H1 (cell line): ENCODE results near the gene ATP13A3. TPM values are rescaled to one million over a fixed set of nuclear protein-coding genes. Genes with fewer than 3 reads are reported as not detected.

Experiments used
- CTCF ChIA-PET: fragments of 300-600 bp; sonication (Branson Sonifier 250); formaldehyde crosslinking; loops from one replicate; lab custom pipeline; 2021; ENCODE audit not compliant: partially characterized antibody; lab: Charles Lee
- POLR2A ChIA-PET: fragments of 300-600 bp; sonication (Branson Sonifier 250); formaldehyde crosslinking; loops from one replicate; lab custom pipeline; 2021; ENCODE audit warnings: inconsistent platforms; ENCODE audit not compliant: partially characterized antibody; lab: Charles Lee
- DNase-seq, 2 experiments: peaks; one replicate each; pipeline versions ENCODE4 v3.0.0 to v3.0.0-alpha.2; 2010 to 2022; ENCODE audit warnings: low spot score in 2 of 2, low read depth in 1 of 2, mixed read lengths in 1 of 2
- FAIRE-seq: peaks from 2 replicates; lab custom pipeline; 2011; peaks lifted over from hg19 to GRCh38; lab: Jason Lieb, UNC
- H2AFZ ChIP-seq: 2 replicates; pipeline ENCODE4 v1.8.1; 2012; ENCODE audit warnings: low read length, inconsistent platforms
- H2AK5ac ChIP-seq: 2 replicates; pipeline ENCODE4 v1.6.1; 2013; ENCODE audit warnings: low read depth, low read length
- H2BK120ac ChIP-seq: replicated peaks from 2 replicates; pipeline ENCODE3; 2013; ENCODE audit warnings: low read depth, low read length, inconsistent platforms
- H2BK12ac ChIP-seq: 2 replicates; pipeline ENCODE4 v1.6.1; 2013; ENCODE audit warnings: low read depth, low read length
- H2BK15ac ChIP-seq: 2 replicates; pipeline ENCODE4 v1.6.1; 2013; ENCODE audit warnings: low read length
- H2BK20ac ChIP-seq: 2 replicates; pipeline ENCODE4 v1.6.1; 2013; ENCODE audit warnings: low read length
- H2BK5ac ChIP-seq: 2 replicates; pipeline ENCODE4 v1.6.1; 2013; ENCODE audit warnings: low read depth, low read length
- H3K14ac ChIP-seq: 2 replicates; pipeline ENCODE4 v1.6.1; 2013; ENCODE audit warnings: inconsistent platforms; ENCODE audit not compliant: insufficient read length
- H3K18ac ChIP-seq: 2 replicates; pipeline ENCODE4 v1.6.1; 2013; ENCODE audit warnings: low read length; ENCODE audit errors: extremely low read depth
- H3K23ac ChIP-seq: 2 replicates; pipeline ENCODE4 v1.6.1; 2013; ENCODE audit warnings: inconsistent platforms; ENCODE audit not compliant: insufficient read length
- H3K23me2 ChIP-seq: 2 replicates; pipeline ENCODE4 v1.6.1; 2013; ENCODE audit warnings: low read depth, low read length
- H3K27ac ChIP-seq: 2 replicates; pipeline ENCODE4 v1.6.1; 2011; ENCODE audit warnings: low read depth, low read length, inconsistent platforms
- H3K27me3 ChIP-seq, 4 experiments: replicated peaks in 1 of 4; 1 replicate in 1 of 4; 2 replicates in 3 of 4; pipeline versions ENCODE4 v1.6.1 to v1.8.1; 2011 to 2013; ENCODE audit warnings: low read length in 3 of 4, mild to moderate bottlenecking in 3 of 4, inconsistent platforms in 2 of 4, mixed read lengths in 2 of 4, moderate library complexity in 1 of 4; ENCODE audit not compliant: control insufficient read depth in 3 of 4, insufficient read depth in 3 of 4; ENCODE audit errors: extremely low read depth in 1 of 4
- H3K36me3 ChIP-seq, 4 experiments: 2 replicates each; pipeline versions ENCODE4 v1.6.1 to v1.8.1; 2011 to 2013; ENCODE audit warnings: mild to moderate bottlenecking in 4 of 4, low read length in 3 of 4, moderate library complexity in 2 of 4, control low read depth in 1 of 4, inconsistent platforms in 1 of 4; ENCODE audit not compliant: insufficient read depth in 4 of 4, control insufficient read depth in 2 of 4
- H3K4ac ChIP-seq: replicated peaks from 2 replicates; pipeline ENCODE3; 2013; ENCODE audit warnings: low read length, low read depth, mixed read lengths, inconsistent platforms; ENCODE audit not compliant: insufficient read length
- H3K4me1 ChIP-seq, 4 experiments: replicated peaks in 1 of 4; 1 replicate in 1 of 4; 2 replicates in 3 of 4; pipeline versions ENCODE4 v1.6.1 to v1.8.1; 2011 to 2013; ENCODE audit warnings: low read length in 3 of 4, inconsistent platforms in 2 of 4, mixed read lengths in 1 of 4; ENCODE audit not compliant: insufficient read depth in 4 of 4, control insufficient read depth in 3 of 4
- H3K4me2 ChIP-seq, 2 experiments: 2 replicates each; pipeline versions ENCODE4 v1.6.1 to v1.8.1; 2011 to 2013; ENCODE audit warnings: low read depth in 2 of 2, low read length in 2 of 2, control low read depth in 1 of 2, inconsistent platforms in 1 of 2, mild to moderate bottlenecking in 1 of 2; ENCODE audit not compliant: insufficient read depth in 1 of 2
- H3K4me3 ChIP-seq, 4 experiments: fragments of 200-600, 300-600 bp in 1 of 4; sonication (generic), shearing (Covaris generic), sonication (Bioruptor Twin) in 1 of 4; 2 replicates each; pipeline versions ENCODE4 v1.5.1 to v1.8.1; 2011 to 2016; ENCODE audit warnings: low read length in 4 of 4, low read depth in 3 of 4, control low read depth in 2 of 4, inconsistent platforms in 2 of 4, mild to moderate bottlenecking in 2 of 4, mixed read lengths in 1 of 4, moderate library complexity in 1 of 4; ENCODE audit not compliant: insufficient read depth in 2 of 4; ENCODE audit errors: extremely low read depth in 1 of 4
- H3K56ac ChIP-seq: replicated peaks from 2 replicates; pipeline ENCODE3; 2013; ENCODE audit warnings: low read depth, mild to moderate bottlenecking, mixed read lengths, low read length, inconsistent platforms; ENCODE audit not compliant: insufficient read length
- H3K79me1 ChIP-seq: 2 replicates; pipeline ENCODE4 v1.6.1; 2013; ENCODE audit warnings: low read depth, low read length, control low read depth
- H3K79me2 ChIP-seq, 2 experiments: 2 replicates each; pipeline versions ENCODE4 v1.6.1 to v1.8.1; 2012 to 2013; ENCODE audit warnings: low read length in 2 of 2, mild to moderate bottlenecking in 2 of 2, inconsistent platforms in 1 of 2; ENCODE audit not compliant: insufficient read depth in 2 of 2, control insufficient read depth in 1 of 2
- H3K9ac ChIP-seq, 4 experiments: replicated peaks in 1 of 4; 1 replicate in 1 of 4; 2 replicates in 3 of 4; pipeline versions ENCODE4 v1.6.1 to v1.8.1; 2011 to 2013; ENCODE audit warnings: low read depth in 3 of 4, low read length in 3 of 4, control low read depth in 2 of 4, mild to moderate bottlenecking in 2 of 4, moderate library complexity in 2 of 4, inconsistent platforms in 1 of 4; ENCODE audit errors: extremely low read depth in 1 of 4
- H3K9me3 ChIP-seq, 2 experiments: 2 replicates each; pipeline versions ENCODE4 v1.6.1 to v1.8.1; 2012 to 2013; ENCODE audit warnings: mild to moderate bottlenecking in 2 of 2, moderate library complexity in 2 of 2, control low read depth in 1 of 2, inconsistent platforms in 1 of 2, low read depth in 1 of 2, low read length in 1 of 2, mixed read lengths in 1 of 2; ENCODE audit not compliant: insufficient read depth in 2 of 2
- H4K20me1 ChIP-seq, 2 experiments: replicated peaks in 1 of 2; 2 replicates each; pipeline versions ENCODE3 to v1.8.1; 2011 to 2013; ENCODE audit warnings: inconsistent platforms in 2 of 2, low read length in 2 of 2, mild to moderate bottlenecking in 1 of 2; ENCODE audit not compliant: insufficient read depth in 2 of 2, control insufficient read depth in 1 of 2
- H4K5ac ChIP-seq: 2 replicates; pipeline ENCODE4 v1.6.1; 2013; ENCODE audit warnings: low read length, low read depth, mixed read lengths, inconsistent platforms; ENCODE audit not compliant: insufficient read length
- H4K8ac ChIP-seq: 2 replicates; pipeline ENCODE4 v1.8.0; 2013; ENCODE audit warnings: mild to moderate bottlenecking, moderate library complexity, low read length, inconsistent platforms; ENCODE audit not compliant: insufficient read depth; ENCODE audit errors: extremely low read depth
- H4K91ac ChIP-seq: replicated peaks from 2 replicates; pipeline ENCODE3; 2013; ENCODE audit warnings: low read length, mixed read lengths, inconsistent platforms; ENCODE audit not compliant: insufficient read length
- ASH2L ChIP-seq: fragments of 200-600, 300-600 bp; sonication (generic); IDR thresholded peaks from one replicate; pipeline ENCODE4 v1.7.1; 2017; ENCODE audit warnings: low read length
- BACH1 ChIP-seq: IDR thresholded peaks from 2 replicates; pipeline ENCODE4 v1.6.1; 2012; ENCODE audit warnings: low read length, improper control_type of control experiment
- JUND ChIP-seq: IDR thresholded peaks from 2 replicates; pipeline ENCODE4 v1.6.1; 2011; ENCODE audit warnings: mild to moderate bottlenecking, improper control_type of control experiment, low read length
- NRF1 ChIP-seq: IDR thresholded peaks from 2 replicates; pipeline ENCODE4 v1.6.1; 2011; ENCODE audit warnings: mild to moderate bottlenecking, low read depth, low read length, improper control_type of control experiment
- RFX5 ChIP-seq: IDR thresholded peaks from 2 replicates; pipeline ENCODE4 v1.6.1; 2011; ENCODE audit warnings: low read depth, low read length, improper control_type of control experiment, borderline replicate concordance
- SIN3A ChIP-seq, 2 experiments: IDR thresholded peaks in 1 of 2; conservative IDR thresholded peaks in 1 of 2; 2 replicates each; pipeline ENCODE4 v1.6.1; 2011 to 2012; ENCODE audit warnings: low read length in 2 of 2, improper control_type of control experiment in 1 of 2, low read depth in 1 of 2, mild to moderate bottlenecking in 1 of 2
- TCF12 ChIP-seq: IDR thresholded peaks from 2 replicates; pipeline ENCODE4 v1.6.1; 2011; ENCODE audit warnings: low read depth, mild to moderate bottlenecking, low read length
- WGBS, 2 experiments: shearing (Covaris generic) in 1 of 2; methylation state at CpG; one replicate each; pipeline versions ENCODE4 v1.1.6 to v1.1.7; 2013 to 2015; ENCODE audit warnings: low lambda C conversion rate in 2 of 2, mixed read lengths in 2 of 2, inconsistent platforms in 1 of 2, low coverage in 1 of 2, missing lambda C conversion rate in 1 of 2; ENCODE audit not compliant: insufficient replicate concordance in 2 of 2, insufficient coverage in 1 of 2, insufficient read length in 1 of 2; ENCODE audit errors: extremely low coverage in 1 of 2, missing lambda C conversion rate in 1 of 2; 5-methylcytosine and 5-hydroxymethylcytosine counted together
- polyA plus RNA-seq, 7 experiments: library from polyadenylated mRNA; depleted of rRNA in 3 of 7; stranded (reverse) in 5 of 7; unstranded in 2 of 7; fragments of >200 nt in 5 of 7; fragments of 200-250 nt in 2 of 7; gene quantifications; 1 replicate in 5 of 7; 2 replicates in 1 of 7; 4 replicates in 1 of 7; pipeline versions ENCODE4 v1.2.1 to v1.2.3, GENCODE V29; 2011 to 2013; ENCODE audit warnings: missing spikeins in 2 of 7, mixed read lengths in 2 of 7
- total RNA-seq: library from RNA; stranded (reverse); fragmentation: NEBNext Ultra II Directional; extraction: Animal tissue kit (Norgen Biotek cat#: 25700); gene quantifications from 2 replicates; pipeline ENCODE4 v1.2.1, GENCODE V29; 2021

Gene ATP13A3
- total and polyA plus RNA-seq, 2 of the 8 experiments (the other 6 are each of a cell fraction or from before 2014, with no cell fraction given) = 18.6 to 92.2 TPM

GRCh38 chr3:194496217-194496919 is 9.6 kb upstream of the ATP13A3 start:
- Histone ChIP-seq H3K9me3 (no peaks in the 10 kb centered on the region), H3K79me2 (no peaks in the 10 kb centered on the region), H3K79me1 (no peaks in the 10 kb centered on the region), H4K20me1 (no peaks in the 10 kb centered on the region), H2BK5ac (no peak overlapping the region), H3K4me3 (no peak overlapping the region), H3K4me1 (no peaks in the 10 kb centered on the region), H2BK15ac (no peak overlapping the region), H4K91ac (no peak overlapping the region), H4K8ac (no peak overlapping the region), H2AFZ (no peak overlapping the region), H3K14ac (no peak overlapping the region), H3K4ac (no peak overlapping the region), H2AK5ac (no peak overlapping the region), H3K18ac (no peak overlapping the region), H3K4me2 (no peak overlapping the region), H2BK12ac (no peak overlapping the region), H2BK120ac (no peak overlapping the region), H2BK20ac (no peak overlapping the region), H3K56ac (no peak overlapping the region), H3K36me3 (no peaks in the 10 kb centered on the region), H3K23me2 (no peaks in the 10 kb centered on the region), H4K5ac (no peak overlapping the region), H3K9ac (no peak overlapping the region), H3K23ac (no peak overlapping the region), H3K27me3 (no peaks in the 10 kb centered on the region), H3K27ac (no peak overlapping the region)
- DNase-seq = no peak
- ChIA-PET CTCF (interaction anchor here (0.7 to 1.2 kb wide), 4 partner anchors 18 to 1364 kb away, joined by 3 to 4 read pairs (median 3); no protein-coding TSS in a partner anchor), POLR2A (no interaction called here)
- no peak for FAIRE-seq
- no peak for TF ChIP-seq SIN3A (conservative IDR thresholded peaks at IDR 0.05 in 1 of 2, IDR thresholded peaks at IDR 0.05 in 1 of 2; ENCODE audit: low read depth in 1 of 2, low read length in 2 of 2)
- no peak for TF ChIP-seq JUND
- no peak for TF ChIP-seq TCF12
- no peak for TF ChIP-seq RFX5
- TF ChIP-seq NRF1 = no peak
- no peak for TF ChIP-seq BACH1
- TF ChIP-seq ASH2L = no peak
- 74% methylated on average over 7 of the region's 7 CpGs; no CpG with 5 or more reads in 1 of the 2 experiments for WGBS, 2 experiments
